Osteocyte (in vitro differentiated cells): ENCODE measurements around the gene RBM10. TPM values are rescaled to one million over a fixed set of nuclear protein-coding genes. Genes with fewer than 3 reads are reported as not detected.

Experiments
- DNase-seq: peaks from one replicate; pipeline ENCODE4 v3.0.0; 2021; ENCODE audit warnings: mixed read lengths; ENCODE audit not compliant: unreplicated experiment; ENCODE audit errors: extremely low spot score
- H3K27ac Mint-ChIP-seq: one replicate; pipeline ENCODE4 v1.8.0; 2021; ENCODE audit warnings: mild to moderate bottlenecking, mixed read lengths; ENCODE audit not compliant: unreplicated experiment
- H3K27me3 Mint-ChIP-seq: one replicate; pipeline ENCODE4 v1.8.0; 2021; ENCODE audit warnings: mixed read lengths; ENCODE audit not compliant: unreplicated experiment
- H3K36me3 Mint-ChIP-seq: one replicate; pipeline ENCODE4 v1.8.0; 2021; ENCODE audit warnings: mixed read lengths; ENCODE audit not compliant: unreplicated experiment
- H3K4me1 Mint-ChIP-seq: one replicate; pipeline ENCODE4 v1.8.0; 2021; ENCODE audit warnings: mixed read lengths; ENCODE audit not compliant: unreplicated experiment
- H3K4me3 Mint-ChIP-seq: one replicate; pipeline ENCODE4 v1.8.0; 2021; ENCODE audit warnings: mild to moderate bottlenecking, moderate library complexity, mixed read lengths; ENCODE audit not compliant: unreplicated experiment
- H3K9me3 Mint-ChIP-seq: one replicate; pipeline ENCODE4 v1.8.0; 2021; ENCODE audit warnings: mixed read lengths; ENCODE audit not compliant: unreplicated experiment
- CTCF ChIP-seq: fragments of 200-600 bp; sonication (generic); IDR thresholded peaks from 2 replicates; pipeline ENCODE4 v1.5.0; 2021; ENCODE audit warnings: antibody characterized with exemption, mild to moderate bottlenecking, moderate library complexity
- total RNA-seq: library from RNA; stranded (reverse); gene quantifications from 2 replicates; pipeline ENCODE4 v1.2.1, GENCODE V29; 2021

Gene RBM10
- total RNA-seq, 1 donor from 2014 or later, result 36.9 TPM

GRCh38 chrX:47202316-47202715 is 57.3 kb downstream of the RBM10 start:
- no peak overlapping the region for H3K4me3 Mint-ChIP-seq
- H3K27ac Mint-ChIP-seq, result no peak overlapping the region
- H3K4me1 Mint-ChIP-seq, result peaks cover 22% of the 10 kb centered on the region
- no peaks in the 10 kb centered on the region for H3K27me3 Mint-ChIP-seq
- H3K36me3 Mint-ChIP-seq, result peaks cover 69% of the 10 kb centered on the region
- no peak for TF ChIP-seq CTCF
- DNase-seq, result no peak
- H3K9me3 Mint-ChIP-seq, result no peaks in the 10 kb centered on the region

GRCh38 chrX:47202877-47203276 is 57.9 kb downstream of the RBM10 start:
- Mint-ChIP-seq H3K9me3 (no peaks in the 10 kb centered on the region), H3K4me1 (peaks cover 17% of the 10 kb centered on the region), H3K36me3 (peaks cover 71% of the 10 kb centered on the region), H3K4me3 (no peak overlapping the region), H3K27ac (no peak overlapping the region), H3K27me3 (no peaks in the 10 kb centered on the region)
- no peak for DNase-seq
- TF ChIP-seq CTCF, result no peak

- peaks cover 68% of the 10 kb centered on the region for H3K36me3 Mint-ChIP-seq
- H3K4me3 Mint-ChIP-seq, result no peak overlapping the region
- no peaks in the 10 kb centered on the region for H3K9me3 Mint-ChIP-seq
- no peak for TF ChIP-seq CTCF
- no peak overlapping the region for H3K27ac Mint-ChIP-seq
- peaks cover 6% of the 10 kb centered on the region for H3K4me1 Mint-ChIP-seq
- DNase-seq, result no peak
- H3K27me3 Mint-ChIP-seq, result no peaks in the 10 kb centered on the region
Observed at GRCh38 chrX:47204970-47205369, 59.9 kb downstream of the RBM10 start.

- no peak for TF ChIP-seq CTCF
- no peak overlapping the region for H3K4me3 Mint-ChIP-seq
- H3K27me3 Mint-ChIP-seq, result no peaks in the 10 kb centered on the region
- DNase-seq, result no peak
- H3K27ac Mint-ChIP-seq, result peak overlapping the region; percentile 73
- no peaks in the 10 kb centered on the region for H3K9me3 Mint-ChIP-seq
- H3K36me3 Mint-ChIP-seq, result peaks cover 68% of the 10 kb centered on the region
- peaks cover 6% of the 10 kb centered on the region for H3K4me1 Mint-ChIP-seq
Observed at GRCh38 chrX:47206316-47206715, 61.3 kb downstream of the RBM10 start.

GRCh38 chrX:47208108-47208507 is 63.1 kb downstream of the RBM10 start:
- Mint-ChIP-seq H3K27ac (no peak overlapping the region), H3K9me3 (no peaks in the 10 kb centered on the region), H3K4me3 (no peak overlapping the region), H3K27me3 (no peaks in the 10 kb centered on the region), H3K4me1 (peaks cover 6% of the 10 kb centered on the region), H3K36me3 (peaks cover 72% of the 10 kb centered on the region)
- no peak for TF ChIP-seq CTCF
- DNase-seq, result no peak
